Measurements from ENCODE around the gene FKBP2.

The FKBP2 gene

GRCh38 chr11:64275841-64276240, 34.9 kb downstream of the FKBP2 start:
- in situ Hi-C loops (cut with HindIII; ENCODE audit: low pct_ligation_motif_present, low sequenced_read_pairs), result no loop called here
- peaks cover 2% of the 10 kb centered on the region for H3K36me3 ChIP-seq (replicated peaks)
- no peak for TF ChIP-seq CTCF (IDR thresholded peaks at IDR 0.05; ENCODE audit: low read depth, low read length, missing control alignments)
- DNase-seq, result no peak
- no peak overlapping the region for H3K4me3 ChIP-seq (ENCODE audit: low read depth, low read length)
- H3K27me3 ChIP-seq (replicated peaks), result no peaks in the 10 kb centered on the region
- no peak overlapping the region for H3K27ac ChIP-seq

- DNase-seq, result peak; percentile 56
- in situ Hi-C loops (cut with HindIII; ENCODE audit: low pct_ligation_motif_present, low sequenced_read_pairs), result no loop called here
- H3K27me3 ChIP-seq (replicated peaks), result no peaks in the 10 kb centered on the region
- TF ChIP-seq CTCF (IDR thresholded peaks at IDR 0.05; ENCODE audit: low read depth, low read length, missing control alignments), result no peak
- no peak overlapping the region for H3K4me3 ChIP-seq (ENCODE audit: low read depth, low read length)
- peaks cover 2% of the 10 kb centered on the region for H3K36me3 ChIP-seq (replicated peaks)
- H3K27ac ChIP-seq, result peak overlapping the region; percentile 66
These were observed 35.9 kb downstream of the FKBP2 start for GRCh38 chr11:64276653-64277431.

- TF ChIP-seq CTCF (IDR thresholded peaks at IDR 0.05; ENCODE audit: low read depth, low read length, missing control alignments), result no peak
- H3K4me3 ChIP-seq (ENCODE audit: low read depth, low read length), result no peak overlapping the region
- peaks cover 2% of the 10 kb centered on the region for H3K36me3 ChIP-seq (replicated peaks)
- no peak overlapping the region for H3K27ac ChIP-seq
- DNase-seq, result no peak
- in situ Hi-C loops (cut with HindIII; ENCODE audit: low pct_ligation_motif_present, low sequenced_read_pairs), result no loop called here
- H3K27me3 ChIP-seq (replicated peaks), result no peaks in the 10 kb centered on the region
These were observed 37.8 kb downstream of the FKBP2 start for GRCh38 chr11:64278576-64279190.

- no peak overlapping the region for H3K4me3 ChIP-seq (ENCODE audit: low read depth, low read length)
- peaks cover 2% of the 10 kb centered on the region for H3K36me3 ChIP-seq (replicated peaks)
- no peak for DNase-seq
- H3K27me3 ChIP-seq (replicated peaks), result no peaks in the 10 kb centered on the region
- no peak overlapping the region for H3K27ac ChIP-seq
- in situ Hi-C loops (cut with HindIII; ENCODE audit: low pct_ligation_motif_present, low sequenced_read_pairs), result no loop called here
- no peak for TF ChIP-seq CTCF (IDR thresholded peaks at IDR 0.05; ENCODE audit: low read depth, low read length, missing control alignments)
These were observed 41.3 kb downstream of the FKBP2 start for GRCh38 chr11:64281957-64282770.

GRCh38 chr11:64283092-64283491, 42.2 kb downstream of the FKBP2 start:
- H3K4me3 ChIP-seq (ENCODE audit: low read depth, low read length), result no peak overlapping the region
- no peak overlapping the region for H3K27ac ChIP-seq
- no peak for TF ChIP-seq CTCF (IDR thresholded peaks at IDR 0.05; ENCODE audit: low read depth, low read length, missing control alignments)
- peaks cover 2% of the 10 kb centered on the region for H3K36me3 ChIP-seq (replicated peaks)
- H3K27me3 ChIP-seq (replicated peaks), result no peaks in the 10 kb centered on the region
- DNase-seq, result no peak
- in situ Hi-C loops (cut with HindIII; ENCODE audit: low pct_ligation_motif_present, low sequenced_read_pairs), result no loop called here
